GM23248 (cell line): ENCODE results near the gene SH3RF3. TPM values are rescaled to one million over a fixed set of nuclear protein-coding genes. Genes with fewer than 3 reads are reported as not detected.

Experiments
- DNase-seq: peaks from one replicate; pipeline ENCODE4 v3.0.0-alpha.2; 2015
- H2AFZ ChIP-seq: fragments of 200-600 bp; sonication (generic); 2 replicates; pipeline ENCODE4 v1.6.1; 2016; ENCODE audit warnings: antibody characterized with exemption
- H3F3A ChIP-seq: fragments of 200-600 bp; sonication (generic); 2 replicates; pipeline ENCODE4 v1.6.1; 2016; ENCODE audit warnings: mild to moderate bottlenecking, antibody characterized with exemption, mixed run types; ENCODE audit not compliant: insufficient read depth
- H3K27ac ChIP-seq: fragments of 200-600 bp; sonication (generic); 2 replicates; pipeline ENCODE4 v1.5.1; 2016; ENCODE audit warnings: mild to moderate bottlenecking
- H3K27me3 ChIP-seq: fragments of 200-600 bp; sonication (generic); replicated peaks from 2 replicates; pipeline ENCODE4 v1.6.1; 2016; ENCODE audit warnings: mild to moderate bottlenecking; ENCODE audit not compliant: insufficient read depth
- H3K36me3 ChIP-seq: fragments of 200-600 bp; sonication (generic); 2 replicates; pipeline ENCODE4 v1.6.1; 2016; ENCODE audit warnings: low read depth, mild to moderate bottlenecking
- H3K4me1 ChIP-seq: fragments of 200-600 bp; sonication (generic); 2 replicates; pipeline ENCODE4 v1.6.1; 2016; ENCODE audit warnings: mild to moderate bottlenecking; ENCODE audit not compliant: insufficient read depth
- H3K4me2 ChIP-seq: fragments of 200-600 bp; sonication (generic); one replicate; pipeline ENCODE4 v1.6.1; 2016; ENCODE audit warnings: mild to moderate bottlenecking; ENCODE audit not compliant: unreplicated experiment
- H3K4me3 ChIP-seq: fragments of 200-600 bp; sonication (generic); 2 replicates; pipeline ENCODE4 v1.5.1; 2016; ENCODE audit warnings: mild to moderate bottlenecking
- H3K79me2 ChIP-seq: fragments of 200-600 bp; sonication (generic); 2 replicates; pipeline ENCODE4 v1.6.1; 2016; ENCODE audit warnings: mild to moderate bottlenecking; ENCODE audit not compliant: insufficient read depth
- H3K9ac ChIP-seq: fragments of 200-600 bp; sonication (generic); 2 replicates; pipeline ENCODE4 v1.6.1; 2016; ENCODE audit warnings: mild to moderate bottlenecking
- H3K9me2 ChIP-seq: fragments of 200-600 bp; sonication (generic); 2 replicates; pipeline ENCODE4 v1.6.1; 2016; ENCODE audit warnings: mixed run types, mild to moderate bottlenecking, moderate library complexity; ENCODE audit not compliant: insufficient read depth
- H3K9me3 ChIP-seq: fragments of 200-600 bp; sonication (generic); one replicate; pipeline ENCODE4 v1.6.1; 2017; ENCODE audit warnings: low read depth
- H4K20me1 ChIP-seq: fragments of 200-600 bp; sonication (generic); 2 replicates; pipeline ENCODE4 v1.6.0; 2016; ENCODE audit not compliant: insufficient read depth
- EZH2 ChIP-seq: fragments of 200-600 bp; sonication (generic); IDR thresholded peaks from 2 replicates; pipeline ENCODE4 v1.6.1; 2018; ENCODE audit warnings: antibody characterized with exemption, mild to moderate bottlenecking; ENCODE audit not compliant: insufficient read depth, poor library complexity, severe bottlenecking
- EZH2phosphoT487 ChIP-seq: fragments of 200-600 bp; sonication (generic); IDR thresholded peaks from 2 replicates; pipeline ENCODE4 v1.6.1; 2018; ENCODE audit warnings: antibody characterized with exemption, moderate library complexity, mild to moderate bottlenecking, low read depth; ENCODE audit not compliant: insufficient read depth
- WGBS, 2 experiments: methylation state at CpG; one replicate each; pipeline ENCODE4 v1.1.6; 2015 to 2017; ENCODE audit warnings: low lambda C conversion rate in 2 of 2, low coverage in 1 of 2; ENCODE audit errors: missing lambda C conversion rate in 2 of 2; 5-methylcytosine and 5-hydroxymethylcytosine counted together
- in situ Hi-C: fragments of 300-500 bp; cut with MboI; formaldehyde crosslinking; loops from 2 replicates; pipeline ENCODE4 v1.15.0; 2020
- polyA plus RNA-seq: library from polyadenylated mRNA; unstranded; fragments of >200 nt; fragmentation: Nextera tagmentation; extraction: Ambion mirVana; gene quantifications from 2 replicates; pipeline ENCODE4 v1.2.1, GENCODE V29; 2016
- total RNA-seq: library from RNA; depleted of rRNA; stranded (reverse); fragments of >200 nt; shearing (Covaris generic); gene quantifications from 2 replicates; pipeline ENCODE4 v1.2.3, GENCODE V29; 2014

SH3RF3 gene
- total and polyA plus RNA-seq, 2 experiments from 2014 or later = 1.5 to 5.2 TPM

- no peaks in the 10 kb centered on the region for H3K9me3 ChIP-seq
- H3K9ac ChIP-seq = no peak overlapping the region
- no peaks in the 10 kb centered on the region for H3K9me2 ChIP-seq
- H4K20me1 ChIP-seq = no peaks in the 10 kb centered on the region
- H2AFZ ChIP-seq = no peak overlapping the region
- 0 out of 2 replicates have a peak, but pooled peaks cover 3% of the 10 kb centered on the region for H3K79me2 ChIP-seq
- no peak for TF ChIP-seq EZH2
- no peak for TF ChIP-seq EZH2phosphoT487
- WGBS, 2 experiments = 87 to 88% methylated on average over 13 of the region's 13 CpGs
- no peak overlapping the region for H3K4me2 ChIP-seq
- no peak for DNase-seq
- H3K4me3 ChIP-seq = no peak overlapping the region
- in situ Hi-C loops = no loop called here
- H3F3A ChIP-seq = peaks cover 16% of the 10 kb centered on the region
- H3K27me3 ChIP-seq = no peaks in the 10 kb centered on the region
- no peaks in the 10 kb centered on the region for H3K36me3 ChIP-seq
- peaks cover 14% of the 10 kb centered on the region for H3K4me1 ChIP-seq
- H3K27ac ChIP-seq = no peak overlapping the region
Observed at GRCh38 chr2:109347626-109348025, 218.6 kb downstream of the SH3RF3 start.

- DNase-seq = no peak
- H3K36me3 ChIP-seq = no peaks in the 10 kb centered on the region
- H3K4me3 ChIP-seq = no peak overlapping the region
- no peak for TF ChIP-seq EZH2phosphoT487
- no peak for TF ChIP-seq EZH2
- no peaks in the 10 kb centered on the region for H3K9me3 ChIP-seq
- H3K4me1 ChIP-seq = peaks cover 14% of the 10 kb centered on the region
- 98 to 100% methylated on average over 3 of the region's 3 CpGs for WGBS, 2 experiments
- H3K79me2 ChIP-seq = 0 out of 2 replicates have a peak, but pooled peaks cover 3% of the 10 kb centered on the region
- H3K27me3 ChIP-seq = no peaks in the 10 kb centered on the region
- H3K27ac ChIP-seq = no peak overlapping the region
- H3K9me2 ChIP-seq = no peaks in the 10 kb centered on the region
- peaks cover 16% of the 10 kb centered on the region for H3F3A ChIP-seq
- no peak overlapping the region for H3K9ac ChIP-seq
- no peaks in the 10 kb centered on the region for H4K20me1 ChIP-seq
- H3K4me2 ChIP-seq = no peak overlapping the region
- in situ Hi-C loops = no loop called here
- no peak overlapping the region for H2AFZ ChIP-seq
Observed at GRCh38 chr2:109348190-109348589, 219.2 kb downstream of the SH3RF3 start.

- Histone ChIP-seq H3F3A (peaks cover 16% of the 10 kb centered on the region), H3K4me3 (no peak overlapping the region), H3K79me2 (0 out of 2 replicates have a peak, but pooled peaks cover 3% of the 10 kb centered on the region), H3K27me3 (no peaks in the 10 kb centered on the region), H3K9ac (no peak overlapping the region), H2AFZ (no peak overlapping the region), H3K4me1 (peaks cover 14% of the 10 kb centered on the region), H4K20me1 (no peaks in the 10 kb centered on the region), H3K9me3 (no peaks in the 10 kb centered on the region), H3K4me2 (no peak overlapping the region), H3K27ac (no peak overlapping the region), H3K36me3 (no peaks in the 10 kb centered on the region), H3K9me2 (no peaks in the 10 kb centered on the region)
- TF ChIP-seq EZH2 (no peak), EZH2phosphoT487 (no peak)
- 96 to 97% methylated on average over 13 of the region's 13 CpGs for WGBS, 2 experiments
- in situ Hi-C loops = no loop called here
- DNase-seq = no peak
Observed at GRCh38 chr2:109348671-109349502, 219.9 kb downstream of the SH3RF3 start.

GRCh38 chr2:109349503-109350465 lies 220.8 kb downstream of the SH3RF3 start:
- H3K4me1 ChIP-seq = peaks cover 14% of the 10 kb centered on the region
- peaks cover 16% of the 10 kb centered on the region for H3F3A ChIP-seq
- in situ Hi-C loops = no loop called here
- H3K4me3 ChIP-seq = no peak overlapping the region
- no peak for TF ChIP-seq EZH2
- no peak for TF ChIP-seq EZH2phosphoT487
- H3K9me2 ChIP-seq = no peaks in the 10 kb centered on the region
- no peaks in the 10 kb centered on the region for H3K36me3 ChIP-seq
- no peak for DNase-seq
- 96 to 99% methylated on average over 18 of the region's 18 CpGs for WGBS, 2 experiments
- no peaks in the 10 kb centered on the region for H3K27me3 ChIP-seq
- H4K20me1 ChIP-seq = no peaks in the 10 kb centered on the region
- H3K27ac ChIP-seq = no peak overlapping the region
- no peak overlapping the region for H3K4me2 ChIP-seq
- 0 out of 2 replicates have a peak, but pooled peaks cover 3% of the 10 kb centered on the region for H3K79me2 ChIP-seq
- no peaks in the 10 kb centered on the region for H3K9me3 ChIP-seq
- no peak overlapping the region for H2AFZ ChIP-seq
- no peak overlapping the region for H3K9ac ChIP-seq
